BLaER1 treated with 17β-estradiol and CSF1 and Interleukin-3, amounts not matched to agents 10 nM and 100 nM (cell line): ENCODE measurements around the gene TNFRSF9.

ENCODE experiments used
- H3K27ac ChIP-seq, 11 experiments: shearing (Covaris generic); formaldehyde crosslinking; 2 replicates each; pipeline ENCODE4 v1.8.1; 2022
- H3K27me3 ChIP-seq, 11 experiments: shearing (Covaris generic); formaldehyde crosslinking; 2 replicates each; pipeline ENCODE4 v1.8.1; 2022
- H3K36me3 ChIP-seq, 11 experiments: shearing (Covaris generic); formaldehyde crosslinking; 2 replicates each; pipeline ENCODE4 v1.8.1; 2022
- H3K4me1 ChIP-seq, 10 experiments: shearing (Covaris generic); formaldehyde crosslinking; 2 replicates each; pipeline ENCODE4 v1.8.1; 2022
- H3K4me2 ChIP-seq, 11 experiments: shearing (Covaris generic); formaldehyde crosslinking; 2 replicates each; pipeline ENCODE4 v1.8.1; 2022
- H3K4me3 ChIP-seq, 10 experiments: shearing (Covaris generic); formaldehyde crosslinking; 2 replicates each; pipeline ENCODE4 v1.8.1; 2022
- H3K9ac ChIP-seq, 11 experiments: shearing (Covaris generic); formaldehyde crosslinking; 2 replicates each; pipeline ENCODE4 v1.8.1; 2022
- H3K9me3 ChIP-seq, 11 experiments: shearing (Covaris generic); formaldehyde crosslinking; replicated peaks in 1 of 11; 2 replicates each; pipeline ENCODE4 v1.8.1; 2022
- H4K20me1 ChIP-seq, 11 experiments: shearing (Covaris generic); formaldehyde crosslinking; 2 replicates each; pipeline ENCODE4 v1.8.1; 2022
- Cebpa-rat ChIP-seq, 11 experiments: shearing (Covaris generic); IDR thresholded peaks; 2 replicates each; pipeline ENCODE4 v1.8.1; 2022

TNFRSF9 gene

DNA sequence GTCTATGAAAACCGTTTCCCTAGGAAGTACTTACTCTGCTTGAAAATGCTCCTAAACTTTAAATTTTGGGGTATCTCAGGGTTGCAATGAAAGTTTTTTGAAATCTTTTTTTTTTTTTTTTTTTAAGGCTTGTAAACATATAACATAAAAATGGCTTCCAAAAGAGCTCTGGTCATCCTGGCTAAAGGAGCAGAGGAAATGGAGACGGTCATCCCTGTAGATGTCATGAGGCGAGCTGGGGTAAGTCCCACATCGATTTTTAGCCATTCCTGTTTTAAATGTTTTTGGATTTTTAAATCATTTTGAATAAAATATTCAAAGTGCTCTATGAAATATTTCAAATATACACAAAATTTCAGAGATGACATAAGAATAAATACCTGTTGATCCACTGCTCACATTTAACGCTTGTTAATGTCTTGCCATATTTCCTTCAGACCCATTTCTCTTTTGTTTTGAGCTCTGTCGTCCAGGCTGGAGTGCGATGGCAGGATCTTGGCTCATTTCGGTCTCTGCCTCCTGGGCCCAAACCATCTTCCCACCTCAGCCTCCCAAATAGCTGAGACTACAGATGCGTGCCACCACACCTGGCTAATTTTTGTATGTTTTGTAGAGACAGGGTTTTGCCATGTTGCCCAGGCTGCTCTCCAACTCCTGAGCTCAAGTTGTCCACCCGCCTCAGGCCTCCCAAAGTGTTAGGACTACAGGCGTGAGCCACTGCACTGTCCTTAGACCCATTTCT lies 22.2 kb upstream of the TNFRSF9 start:
- no peak for TF ChIP-seq Cebpa-rat (IDR thresholded peaks at IDR 0.05)
- H3K27ac ChIP-seq, result peak overlapping the region in 9 of 11 experiments; percentile 82 to 93 (median 90); a peak in 16 of 22 replicates
- H3K36me3 ChIP-seq, result peaks cover 48 to 52% (median 50%) of the 10 kb centered on the region in 11 experiments
- peak overlapping the region; percentile 80 to 93 (median 90) for H3K9ac ChIP-seq
- H3K4me2 ChIP-seq, result peak overlapping the region; percentile 66 to 93 (median 81)
- H3K4me1 ChIP-seq, result peaks cover 24 to 64% (median 50%) of the 10 kb centered on the region in 10 experiments
- peak overlapping the region; percentile 65 to 93 (median 83) for H3K4me3 ChIP-seq
- no peaks in the 10 kb centered on the region for H3K9me3 ChIP-seq
- peaks cover 9 to 37% (median 27%) of the 10 kb centered on the region in 11 experiments; a peak in 21 of 22 replicates for H4K20me1 ChIP-seq
- no peaks in the 10 kb centered on the region for H3K27me3 ChIP-seq

DNA sequence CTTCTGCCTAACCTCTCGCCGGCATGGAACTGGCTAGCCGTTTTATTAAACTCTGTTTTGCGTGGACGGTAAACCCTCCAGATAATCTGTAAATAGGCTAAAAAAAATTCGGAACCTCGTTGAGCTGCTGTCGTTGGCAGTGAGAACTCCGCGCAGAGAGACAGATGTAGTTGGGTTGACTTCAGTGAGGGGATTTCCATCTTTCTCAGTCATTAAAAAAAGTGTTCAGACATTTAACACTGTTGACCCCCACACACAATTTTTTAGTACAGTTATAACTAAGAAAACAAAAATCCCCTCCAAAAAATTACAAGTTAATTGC lies 21.3 kb upstream of the TNFRSF9 start:
- H3K4me2 ChIP-seq, result peak overlapping the region; percentile 66 to 93 (median 81)
- peak overlapping the region; percentile 65 to 93 (median 83) for H3K4me3 ChIP-seq
- H3K27ac ChIP-seq, result peak overlapping the region; percentile 77 to 93 (median 89)
- H3K4me1 ChIP-seq, result peaks cover 23 to 56% (median 43%) of the 10 kb centered on the region in 10 experiments
- H4K20me1 ChIP-seq, result peaks cover 3 to 29% (median 19%) of the 10 kb centered on the region in 11 experiments; a peak in 20 of 22 replicates
- TF ChIP-seq Cebpa-rat (IDR thresholded peaks at IDR 0.05), result no peak
- H3K9ac ChIP-seq, result peak overlapping the region; percentile 80 to 93 (median 90)
- H3K27me3 ChIP-seq, result no peaks in the 10 kb centered on the region
- H3K9me3 ChIP-seq, result no peaks in the 10 kb centered on the region
- H3K36me3 ChIP-seq, result peaks cover 40 to 43% (median 42%) of the 10 kb centered on the region in 11 experiments

DNA sequence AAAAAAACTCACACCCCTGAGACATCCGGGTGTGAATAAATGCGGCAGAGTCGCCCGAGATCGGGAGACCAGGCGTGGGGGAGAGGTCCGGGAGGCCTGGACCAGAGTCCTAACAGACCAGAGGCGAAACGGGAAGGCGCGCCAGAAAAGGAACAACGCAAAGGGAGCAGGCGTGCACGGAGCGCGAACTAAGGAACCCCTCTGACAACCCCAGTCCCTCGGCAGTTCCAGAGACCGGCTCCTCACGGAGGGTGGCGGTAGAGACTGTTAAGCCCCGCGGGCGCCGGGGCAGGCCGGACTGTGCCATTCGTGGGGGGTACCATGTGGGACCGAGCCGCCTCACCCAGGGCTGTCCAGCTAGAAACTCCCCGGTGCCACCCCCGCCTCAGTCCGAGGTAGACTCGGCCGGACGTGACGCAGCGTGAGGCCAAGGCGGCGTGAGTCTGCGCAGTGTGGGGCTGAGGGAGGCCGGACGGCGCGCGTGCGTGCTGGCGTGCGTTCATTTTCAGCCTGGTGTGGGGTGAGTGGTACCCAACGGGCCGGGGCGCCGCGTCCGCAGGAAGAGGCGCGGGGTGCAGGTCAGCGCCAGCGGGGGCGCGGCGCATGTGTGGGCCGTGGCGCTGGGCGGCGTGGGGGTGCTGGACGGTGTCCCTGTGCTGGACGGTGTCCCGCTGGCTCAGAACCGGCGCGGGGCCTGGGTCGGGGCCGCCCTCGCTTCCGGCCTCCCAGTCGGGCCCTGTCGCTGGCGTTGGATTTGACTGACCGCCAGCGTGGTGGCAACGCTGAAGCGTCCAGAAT lies 20.8 kb upstream of the TNFRSF9 start, which contains the start of gene PARK7:
Gene PARK7 (plus strand): TSS at position 496 of the 798 bp plus-strand sequence. CDS start 1,075 bp downstream, outside the sequence.
- peaks cover 0 to 1% (median 0%) of the 10 kb centered on the region in 11 experiments; a peak in 1 of 22 replicates for H3K27me3 ChIP-seq
- peak within 1 kb of the TSS; percentile 81 to 93 (median 90) for H3K9ac ChIP-seq
- peak within 1 kb of the TSS; percentile 77 to 93 (median 89) for H3K27ac ChIP-seq
- H3K9me3 ChIP-seq, result no peaks in the 10 kb centered on the region
- peaks cover 35 to 38% (median 37%) of the 10 kb centered on the region in 11 experiments for H3K36me3 ChIP-seq
- peaks cover 0 to 23% (median 13%) of the 10 kb centered on the region in 11 experiments; a peak in 17 of 22 replicates for H4K20me1 ChIP-seq
- H3K4me1 ChIP-seq, result peaks cover 23 to 50% (median 37%) of the 10 kb centered on the region in 10 experiments
- H3K4me2 ChIP-seq, result peak within 1 kb of the TSS; percentile 76 to 93 (median 83)
- TF ChIP-seq Cebpa-rat (IDR thresholded peaks at IDR 0.05), result no peak
- H3K4me3 ChIP-seq, result peak within 1 kb of the TSS; percentile 65 to 93 (median 83)

DNA sequence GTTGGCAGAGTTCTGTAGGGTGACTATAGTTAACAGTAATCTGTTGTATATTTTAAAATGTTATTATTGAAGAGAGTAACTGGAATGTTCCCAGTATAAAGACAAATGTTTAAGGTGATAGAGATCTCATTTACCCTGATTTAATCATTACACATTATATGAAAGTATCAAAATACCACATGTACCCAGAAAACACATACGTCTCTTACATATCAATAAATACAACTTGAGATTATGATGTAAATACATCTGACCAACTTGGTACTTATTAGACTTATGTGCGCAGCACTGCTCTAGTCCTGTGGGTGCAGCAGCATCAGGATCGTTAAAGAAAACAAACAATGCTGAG lies 20.2 kb upstream of the TNFRSF9 start:
- H3K9ac ChIP-seq, result peak overlapping the region; percentile 81 to 93 (median 90)
- no peak for TF ChIP-seq Cebpa-rat (IDR thresholded peaks at IDR 0.05)
- H3K27me3 ChIP-seq, result peaks cover 0 to 7% (median 3%) of the 10 kb centered on the region in 11 experiments; a peak in 10 of 22 replicates
- peak overlapping the region; percentile 61 to 90 (median 86); a peak in 21 of 22 replicates for H3K27ac ChIP-seq
- peak overlapping the region; percentile 73 to 91 (median 79) for H3K4me2 ChIP-seq
- H3K4me3 ChIP-seq, result peak overlapping the region; percentile 65 to 93 (median 83)
- H3K9me3 ChIP-seq, result no peaks in the 10 kb centered on the region
- peaks cover 23 to 44% (median 34%) of the 10 kb centered on the region in 10 experiments for H3K4me1 ChIP-seq
- peaks cover 0 to 18% (median 8%) of the 10 kb centered on the region in 11 experiments; a peak in 13 of 22 replicates for H4K20me1 ChIP-seq
- H3K36me3 ChIP-seq, result peaks cover 29 to 32% (median 31%) of the 10 kb centered on the region in 11 experiments

DNA sequence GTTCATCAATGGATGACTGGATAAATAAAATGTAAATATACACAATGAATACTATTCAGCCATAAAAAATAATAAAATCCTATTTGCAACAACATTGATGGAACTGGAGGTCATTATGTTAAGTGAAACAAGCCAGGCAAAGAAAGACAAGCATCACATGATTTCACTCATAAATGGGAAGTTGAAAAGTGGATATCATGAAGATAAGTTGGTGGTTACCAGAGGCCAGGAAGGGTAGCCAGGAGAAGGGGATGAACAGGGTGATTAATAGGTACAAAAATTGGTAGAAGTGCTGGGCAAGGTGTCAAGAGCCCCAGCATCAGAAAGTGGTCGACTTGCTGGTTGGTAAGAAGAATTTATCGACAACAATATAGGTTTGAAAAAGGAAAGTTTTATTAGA lies 19.5 kb upstream of the TNFRSF9 start:
- no peak for TF ChIP-seq Cebpa-rat (IDR thresholded peaks at IDR 0.05)
- Histone ChIP-seq H3K9ac (peak overlapping the region in 6 of 11 experiments; percentile 81 to 93 (median 91); a peak in 6 of 22 replicates), H3K4me1 (peaks cover 23 to 40% (median 33%) of the 10 kb centered on the region in 10 experiments), H3K9me3 (peaks cover 0 to 3% (median 0%) of the 10 kb centered on the region in 11 experiments; a peak in 1 of 22 replicates), H3K27ac (peak overlapping the region in 1 of 11 experiments; percentile 82; a peak in 3 of 22 replicates), H3K4me2 (peak overlapping the region; percentile 73 to 91 (median 79)), H3K27me3 (peaks cover 4 to 14% (median 9%) of the 10 kb centered on the region in 11 experiments; a peak in 20 of 22 replicates), H4K20me1 (peaks cover 0 to 12% (median under 1%) of the 10 kb centered on the region in 11 experiments; a peak in 9 of 22 replicates), H3K4me3 (peak overlapping the region in 9 of 10 experiments; percentile 65 to 93 (median 82); a peak in 11 of 20 replicates), H3K36me3 (peaks cover 22 to 25% (median 24%) of the 10 kb centered on the region in 11 experiments)

DNA sequence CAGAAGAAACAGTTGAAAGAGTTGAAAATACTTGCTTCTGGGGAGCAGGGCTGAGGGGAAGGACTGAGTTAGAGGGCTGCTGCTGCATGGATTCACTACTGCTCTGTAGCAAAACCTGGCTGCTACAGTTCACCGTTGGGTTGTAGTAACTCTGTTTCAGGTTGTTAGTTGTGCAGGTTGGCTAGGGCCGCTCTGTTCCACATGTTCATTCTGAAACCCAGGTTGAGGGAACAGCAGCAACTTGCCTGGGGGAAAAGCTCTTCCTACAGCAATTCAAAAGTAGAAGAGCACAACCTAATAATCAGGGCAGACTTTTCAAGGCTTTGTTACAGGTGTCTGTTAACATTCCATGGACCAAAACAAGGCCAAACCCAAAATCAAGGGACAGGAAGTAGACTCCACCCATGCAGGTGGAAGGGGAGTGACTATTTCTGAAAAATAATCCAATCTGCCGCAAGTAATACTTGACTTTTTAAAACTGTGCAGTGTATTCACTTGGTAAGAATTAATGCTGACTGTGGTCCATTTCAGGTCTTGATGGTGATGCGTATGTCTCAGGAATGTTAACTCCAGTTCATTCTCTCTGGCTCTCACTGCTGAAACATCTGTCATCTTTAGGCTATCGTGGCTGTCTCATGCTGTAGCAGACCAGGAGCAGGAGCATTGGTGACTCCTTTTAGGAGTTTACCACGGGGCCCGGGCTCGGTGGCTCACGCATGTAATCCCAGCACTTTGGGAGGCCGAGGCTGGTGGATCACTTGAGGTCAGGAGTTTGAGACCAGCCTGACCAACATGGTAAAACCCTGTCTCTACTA lies 15.8 kb upstream of the TNFRSF9 start:
- H3K9ac ChIP-seq, result no peak overlapping the region
- H3K4me2 ChIP-seq, result no peak overlapping the region
- H3K27ac ChIP-seq, result no peak overlapping the region
- no peak overlapping the region for H3K4me3 ChIP-seq
- peaks cover 12 to 20% (median 17%) of the 10 kb centered on the region in 10 experiments for H3K4me1 ChIP-seq
- no peaks in the 10 kb centered on the region for H3K36me3 ChIP-seq
- H3K9me3 ChIP-seq, result peaks cover 10 to 21% (median 17%) of the 10 kb centered on the region in 11 experiments
- no peak for TF ChIP-seq Cebpa-rat (IDR thresholded peaks at IDR 0.05)
- peaks cover 22 to 33% (median 28%) of the 10 kb centered on the region in 11 experiments for H3K27me3 ChIP-seq
- no peaks in the 10 kb centered on the region for H4K20me1 ChIP-seq

DNA sequence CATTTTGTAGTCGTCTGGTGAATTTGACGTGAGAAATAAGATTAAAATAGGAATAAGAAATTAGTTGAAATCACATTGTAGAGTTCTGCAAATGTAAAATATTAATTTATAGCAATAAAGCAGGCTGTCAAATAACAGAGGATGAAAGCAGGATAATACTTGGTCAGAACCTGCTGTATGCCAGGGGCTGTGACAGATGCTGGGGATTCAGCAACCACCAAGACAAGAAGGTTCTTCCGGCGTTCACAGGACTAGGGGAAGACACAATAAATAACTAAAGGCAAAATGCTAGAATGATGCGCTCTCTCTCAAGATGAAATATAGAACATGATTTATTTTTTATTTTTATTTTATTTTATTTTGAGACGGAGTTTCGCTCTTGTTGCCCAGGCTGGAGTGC lies 14.0 kb upstream of the TNFRSF9 start:
- Histone ChIP-seq H3K36me3 (no peaks in the 10 kb centered on the region), H3K27ac (no peak overlapping the region), H3K9me3 (peaks cover 10 to 24% (median 19%) of the 10 kb centered on the region in 11 experiments), H4K20me1 (no peaks in the 10 kb centered on the region), H3K27me3 (peaks cover 22 to 33% (median 28%) of the 10 kb centered on the region in 11 experiments), H3K4me3 (no peak overlapping the region), H3K4me1 (peaks cover 6 to 10% (median 8%) of the 10 kb centered on the region in 10 experiments; a peak in 16 of 20 replicates), H3K4me2 (peak overlapping the region in 4 of 11 experiments; percentile 46 to 66 (median 57); a peak in 3 of 22 replicates), H3K9ac (no peak overlapping the region)
- no peak for TF ChIP-seq Cebpa-rat (IDR thresholded peaks at IDR 0.05)
